ACC112 (cell line): ENCODE measurements around the gene CATSPERZ.

Experiments
- H2AFZ ChIP-seq: fragments of 200-600 bp; sonication (generic); one replicate; pipeline ENCODE4 v1.6.0; 2017; ENCODE audit warnings: antibody characterized with exemption, low read length; ENCODE audit not compliant: unreplicated experiment
- H3K27ac ChIP-seq: fragments of 200-600 bp; sonication (generic); 2 replicates; pipeline ENCODE4 v1.5.1; 2014; ENCODE audit warnings: low read depth, mild to moderate bottlenecking, antibody characterized with exemption, low read length, moderate library complexity
- H3K27me3 ChIP-seq: fragments of 200-600 bp; sonication (generic); 2 replicates; pipeline ENCODE4 v1.6.1; 2014; ENCODE audit warnings: mild to moderate bottlenecking, antibody characterized with exemption, low read length, moderate library complexity, mixed read lengths; ENCODE audit not compliant: insufficient read depth
- H3K36me3 ChIP-seq: fragments of 200-600 bp; sonication (generic); 2 replicates; pipeline ENCODE4 v1.6.1; 2016; ENCODE audit warnings: mild to moderate bottlenecking, antibody characterized with exemption, low read length, moderate library complexity, mixed read lengths; ENCODE audit not compliant: insufficient read depth
- H3K4me1 ChIP-seq: fragments of 200-600 bp; sonication (generic); one replicate; pipeline ENCODE4 v1.6.1; 2016; ENCODE audit warnings: low read length, mixed read lengths; ENCODE audit not compliant: insufficient read depth, unreplicated experiment, control insufficient read depth
- H3K4me3 ChIP-seq: fragments of 200-600 bp; sonication (generic); 2 replicates; pipeline ENCODE4 v1.5.1; 2014; ENCODE audit warnings: mild to moderate bottlenecking, low read depth, low read length
- H3K79me2 ChIP-seq: fragments of 200-600 bp; sonication (generic); one replicate; pipeline ENCODE4 v1.6.0; 2016; ENCODE audit warnings: low read length; ENCODE audit not compliant: control insufficient read depth, unreplicated experiment, insufficient read depth

The CATSPERZ gene, protein sequence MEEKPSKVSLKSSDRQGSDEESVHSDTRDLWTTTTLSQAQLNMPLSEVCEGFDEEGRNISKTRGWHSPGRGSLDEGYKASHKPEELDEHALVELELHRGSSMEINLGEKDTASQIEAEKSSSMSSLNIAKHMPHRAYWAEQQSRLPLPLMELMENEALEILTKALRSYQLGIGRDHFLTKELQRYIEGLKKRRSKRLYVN

DNA sequence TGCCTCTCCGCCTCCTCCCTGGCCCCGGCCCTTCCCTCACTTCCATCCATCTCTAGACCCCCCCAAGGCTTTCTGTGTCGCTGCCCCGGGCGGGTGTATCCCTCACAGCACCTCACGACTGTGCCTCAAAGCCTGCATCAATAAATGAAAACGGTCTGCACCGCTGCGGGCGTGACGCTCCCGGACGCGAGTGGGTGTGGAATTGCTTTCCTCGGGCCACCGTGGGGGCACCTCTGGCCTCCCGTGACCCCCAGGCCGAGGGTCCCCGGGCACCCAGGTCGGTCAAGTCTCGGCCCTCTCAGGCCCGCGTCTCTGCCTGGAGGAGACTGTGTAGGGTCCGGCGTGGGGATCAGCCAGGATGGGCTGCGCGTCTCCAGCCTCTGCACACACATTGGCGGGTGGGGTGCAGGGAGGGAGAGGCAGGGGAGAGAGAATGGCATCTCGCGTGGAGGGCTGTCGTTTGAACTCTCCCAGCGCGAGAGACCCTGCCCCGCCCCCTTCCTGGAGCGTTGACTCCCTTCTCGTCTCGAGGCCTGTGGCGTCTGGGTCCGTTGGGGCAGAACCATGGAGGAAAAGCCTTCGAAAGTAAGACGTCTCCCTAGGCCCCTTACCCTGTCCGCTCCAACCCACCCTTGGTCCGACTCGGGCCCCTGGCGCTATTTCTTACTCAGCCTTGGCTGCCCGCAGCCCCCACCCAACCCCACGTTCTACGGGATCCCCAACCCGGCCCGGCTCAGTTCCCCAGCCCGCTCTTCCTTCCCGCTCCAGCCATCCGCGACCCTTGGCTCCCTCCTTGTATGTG is at the start of gene CATSPERZ:
CATSPERZ (plus strand) TSS at position 512 of the 802 bp plus-strand sequence; CDS start at position 565, 53 bp downstream.
- H3K27ac ChIP-seq = no peak within 1 kb of the TSS
- H3K36me3 ChIP-seq = no peaks in the 10 kb centered on the region
- H3K27me3 ChIP-seq = peaks cover 54% of the 10 kb centered on the region
- H2AFZ ChIP-seq = no peak within 1 kb of the TSS
- H3K4me3 ChIP-seq = peak within 1 kb of the TSS; percentile 68
- H3K79me2 ChIP-seq = no peaks in the 10 kb centered on the region
- peaks cover 10% of the 10 kb centered on the region for H3K4me1 ChIP-seq

DNA sequence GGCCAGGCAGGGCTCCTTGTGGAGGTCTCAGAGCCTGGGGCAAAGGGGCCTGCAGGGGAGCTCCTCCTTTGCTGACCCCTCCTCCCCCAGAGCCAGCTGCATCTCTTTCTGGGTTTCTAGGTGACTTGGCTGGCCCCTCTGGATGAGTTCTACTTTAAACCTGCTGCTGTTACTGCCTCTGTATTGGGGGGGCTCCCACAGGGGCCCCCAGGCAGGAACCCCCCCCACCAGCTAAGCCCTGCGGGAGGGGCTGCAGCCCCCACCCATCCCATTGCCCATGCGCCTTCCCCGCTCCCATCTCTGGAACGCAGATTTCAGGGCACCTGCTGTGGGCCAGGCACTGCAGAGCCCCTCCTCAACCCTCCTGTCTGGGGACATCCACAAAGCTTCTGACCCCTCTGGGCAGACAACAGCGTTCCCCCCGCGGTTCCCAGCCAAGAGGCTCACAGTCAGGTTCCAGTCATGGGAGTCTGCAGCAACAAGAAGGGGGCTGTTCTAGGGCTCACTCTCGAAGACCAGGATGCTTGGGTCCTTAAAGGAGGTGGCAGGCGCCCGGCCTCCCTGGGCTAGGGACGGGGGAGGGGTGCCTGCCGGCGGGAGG is 49.6 kb upstream of the CATSPERZ start:
- Histone ChIP-seq H2AFZ (no peak overlapping the region), H3K4me1 (peaks cover 23% of the 10 kb centered on the region), H3K4me3 (peak overlapping the region; percentile 87)

GRCh38 chr11:64251016-64251752 is 49.0 kb upstream of the CATSPERZ start, which contains the start of gene PLCB3:
Gene PLCB3, plus strand, starts transcription at chr11:64251530. Its CDS starts 120 bp downstream, at chr11:64251650.
- Histone ChIP-seq H3K36me3 (no peaks in the 10 kb centered on the region), H3K4me1 (peaks cover 23% of the 10 kb centered on the region), H3K79me2 (peaks cover 21% of the 10 kb centered on the region), H3K4me3 (peak within 1 kb of the TSS; percentile 87), H3K27ac (peak within 1 kb of the TSS; percentile 11; the same call in 1 of the 2 replicates), H2AFZ (peak within 1 kb of the TSS; percentile 55), H3K27me3 (no peaks in the 10 kb centered on the region)

More for the DNA sequence above, 49.6 kb upstream of the CATSPERZ start:
- H3K27me3 ChIP-seq = no peaks in the 10 kb centered on the region
- H3K36me3 ChIP-seq = no peaks in the 10 kb centered on the region
- H3K27ac ChIP-seq = no peak overlapping the region
- H3K79me2 ChIP-seq = peaks cover 27% of the 10 kb centered on the region

GRCh38 chr11:64251753-64252002 is 48.5 kb upstream of the CATSPERZ start:
- Histone ChIP-seq H3K27ac (peak overlapping the region; percentile 11; the same call in 1 of the 2 replicates), H3K36me3 (0 out of 2 replicates have a peak, but pooled peaks cover 4% of the 10 kb centered on the region), H3K4me1 (peaks cover 23% of the 10 kb centered on the region), H3K79me2 (peaks cover 21% of the 10 kb centered on the region), H3K4me3 (peak overlapping the region; percentile 87), H2AFZ (peak overlapping the region; percentile 55), H3K27me3 (no peaks in the 10 kb centered on the region)

GRCh38 chr11:64252003-64252872 is 47.9 kb upstream of the CATSPERZ start:
- Histone ChIP-seq H3K27me3 (no peaks in the 10 kb centered on the region), H3K4me1 (peaks cover 23% of the 10 kb centered on the region), H3K27ac (peak overlapping the region; percentile 11; the same call in 1 of the 2 replicates), H2AFZ (peak overlapping the region; percentile 55), H3K36me3 (0 out of 2 replicates have a peak, but pooled peaks cover 4% of the 10 kb centered on the region), H3K4me3 (peak overlapping the region; percentile 87), H3K79me2 (peaks cover 21% of the 10 kb centered on the region)

GRCh38 chr11:64253043-64253442 is 47.1 kb upstream of the CATSPERZ start:
- Histone ChIP-seq H3K27me3 (no peaks in the 10 kb centered on the region), H2AFZ (no peak overlapping the region), H3K27ac (no peak overlapping the region), H3K79me2 (peaks cover 21% of the 10 kb centered on the region), H3K36me3 (0 out of 2 replicates have a peak, but pooled peaks cover 4% of the 10 kb centered on the region), H3K4me1 (peaks cover 18% of the 10 kb centered on the region), H3K4me3 (peak overlapping the region; percentile 87)

DNA sequence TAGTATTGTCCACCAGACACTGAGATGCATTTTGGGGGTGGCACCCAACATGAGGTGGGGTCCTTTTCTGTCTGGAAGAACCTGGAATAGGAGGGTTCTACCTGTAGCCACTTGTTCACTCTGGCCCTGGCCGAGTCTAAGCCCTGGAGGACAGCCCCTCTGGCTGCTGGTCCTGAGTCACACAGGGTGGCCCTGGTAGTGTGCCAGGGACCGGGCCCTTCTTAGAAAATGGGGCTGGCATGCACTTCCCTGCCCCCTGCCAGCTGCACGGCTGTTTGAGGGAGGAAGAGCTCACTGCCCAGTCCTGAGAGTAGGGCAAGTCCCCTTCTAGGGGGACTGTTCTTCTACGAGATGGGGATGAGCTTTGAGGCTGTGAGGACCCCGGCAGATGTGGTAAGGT is 46.7 kb upstream of the CATSPERZ start:
- Histone ChIP-seq H3K4me3 (no peak overlapping the region), H3K4me1 (peaks cover 18% of the 10 kb centered on the region), H2AFZ (no peak overlapping the region), H3K79me2 (peaks cover 21% of the 10 kb centered on the region), H3K27ac (no peak overlapping the region), H3K36me3 (0 out of 2 replicates have a peak, but pooled peaks cover 4% of the 10 kb centered on the region), H3K27me3 (no peaks in the 10 kb centered on the region)

GRCh38 chr11:64254326-64254725 is 45.8 kb upstream of the CATSPERZ start:
- Histone ChIP-seq H3K4me3 (no peak overlapping the region), H3K4me1 (peaks cover 18% of the 10 kb centered on the region), H3K27ac (no peak overlapping the region), H3K79me2 (peaks cover 21% of the 10 kb centered on the region), H2AFZ (no peak overlapping the region), H3K36me3 (peaks cover 6% of the 10 kb centered on the region; the same call in 1 of the 2 replicates), H3K27me3 (no peaks in the 10 kb centered on the region)

- Histone ChIP-seq H3K27me3 (no peaks in the 10 kb centered on the region), H2AFZ (no peak overlapping the region), H3K4me3 (no peak overlapping the region), H3K36me3 (peaks cover 14% of the 10 kb centered on the region), H3K27ac (no peak overlapping the region), H3K4me1 (peaks cover 18% of the 10 kb centered on the region), H3K79me2 (peaks cover 21% of the 10 kb centered on the region)
Observed at GRCh38 chr11:64255135-64256128, 44.7 kb upstream of the CATSPERZ start.
